ENCODE results near the gene VPS37D.

DNA sequence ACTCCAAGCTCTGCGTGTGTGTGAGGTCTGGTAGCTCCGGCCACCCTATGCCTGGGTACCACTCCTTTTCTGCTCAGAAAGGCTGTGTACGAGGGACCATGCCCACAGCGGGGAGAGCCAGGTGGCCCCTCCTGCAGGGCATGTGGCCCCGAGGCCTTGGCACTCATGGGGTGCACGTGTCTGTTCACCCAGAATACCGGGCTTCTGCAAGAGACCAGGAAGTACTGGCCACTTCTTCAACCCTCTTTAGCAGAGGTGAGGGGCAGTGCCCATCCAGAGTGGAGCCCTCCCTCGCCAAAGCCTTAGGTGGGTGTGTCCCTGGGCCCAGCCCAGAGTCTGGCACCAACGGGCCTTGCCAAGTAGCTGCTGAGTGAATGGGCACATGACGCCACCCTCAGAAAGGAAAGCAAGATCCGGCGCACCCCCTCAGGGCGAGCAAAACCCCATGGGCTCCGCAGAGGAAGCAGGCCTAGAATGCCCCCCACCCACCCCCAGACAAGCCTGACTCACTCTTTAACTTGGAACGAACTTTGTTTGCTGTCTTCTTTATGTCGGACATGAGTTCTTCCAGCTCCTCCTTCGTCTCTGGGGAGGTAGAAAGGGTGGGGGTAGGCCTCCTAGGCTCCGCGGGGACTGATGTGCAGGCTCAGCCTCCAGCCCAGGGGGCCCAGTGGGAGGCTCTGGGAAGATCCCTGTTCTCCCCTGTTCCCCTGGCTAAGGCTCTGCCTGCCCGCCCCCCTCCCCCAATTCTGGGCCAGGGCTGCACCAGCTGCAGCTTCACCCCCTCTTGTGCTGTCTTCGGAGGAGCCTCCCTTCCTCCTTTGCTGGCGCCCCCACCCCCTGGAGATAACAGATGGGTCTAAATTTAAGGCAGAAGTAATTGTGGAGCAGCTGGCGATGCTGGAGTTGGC, 37.3 kb downstream of the VPS37D start:
- TF ChIP-seq ATF6 (CRISPR knock-in tag; IDR thresholded peaks at IDR 0.05) (no peak), CTCF (IDR thresholded peaks at IDR 0.05) (no peak), CREB1 (CRISPR knock-in tag; IDR thresholded peaks at IDR 0.05) (no peak)

All from WTC11 (cell line).